Fibroblast of the aortic adventitia (primary cell): ENCODE data around the gene CTIF. TPM values are rescaled to one million over a fixed set of nuclear protein-coding genes. Genes with fewer than 3 reads are reported as not detected.

Experiments used
- DNase-seq: peaks from one replicate; pipeline ENCODE4 v3.0.0-alpha.2; 2010; ENCODE audit warnings: low read depth
- H3K4me3 ChIP-seq: 2 replicates; pipeline ENCODE4 v1.5.1; 2011; ENCODE audit warnings: low read depth, mild to moderate bottlenecking, control low read depth, low read length, moderate library complexity
- total RNA-seq: library from RNA; depleted of rRNA; stranded (reverse); fragments of >200 nt; gene quantifications from 2 replicates; pipeline ENCODE4 v1.2.3, GENCODE V29; 2012; ENCODE audit warnings: low replicate concordance
- TF ChIP-seq, protein P1 (sequence below): IDR thresholded peaks from 2 replicates; pipeline ENCODE4 v1.5.1; 2011; ENCODE audit warnings: mild to moderate bottlenecking, low read length, control low read depth, inconsistent platforms; ENCODE audit not compliant: insufficient read depth

Gene CTIF
- total RNA-seq, 1 donor, result 29.0 TPM

- DNase-seq, result no peak
- TF ChIP-seq, protein P1, sequence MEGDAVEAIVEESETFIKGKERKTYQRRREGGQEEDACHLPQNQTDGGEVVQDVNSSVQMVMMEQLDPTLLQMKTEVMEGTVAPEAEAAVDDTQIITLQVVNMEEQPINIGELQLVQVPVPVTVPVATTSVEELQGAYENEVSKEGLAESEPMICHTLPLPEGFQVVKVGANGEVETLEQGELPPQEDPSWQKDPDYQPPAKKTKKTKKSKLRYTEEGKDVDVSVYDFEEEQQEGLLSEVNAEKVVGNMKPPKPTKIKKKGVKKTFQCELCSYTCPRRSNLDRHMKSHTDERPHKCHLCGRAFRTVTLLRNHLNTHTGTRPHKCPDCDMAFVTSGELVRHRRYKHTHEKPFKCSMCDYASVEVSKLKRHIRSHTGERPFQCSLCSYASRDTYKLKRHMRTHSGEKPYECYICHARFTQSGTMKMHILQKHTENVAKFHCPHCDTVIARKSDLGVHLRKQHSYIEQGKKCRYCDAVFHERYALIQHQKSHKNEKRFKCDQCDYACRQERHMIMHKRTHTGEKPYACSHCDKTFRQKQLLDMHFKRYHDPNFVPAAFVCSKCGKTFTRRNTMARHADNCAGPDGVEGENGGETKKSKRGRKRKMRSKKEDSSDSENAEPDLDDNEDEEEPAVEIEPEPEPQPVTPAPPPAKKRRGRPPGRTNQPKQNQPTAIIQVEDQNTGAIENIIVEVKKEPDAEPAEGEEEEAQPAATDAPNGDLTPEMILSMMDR, result no peak
- H3K4me3 ChIP-seq, result no peak overlapping the region
Measured at GRCh38 chr18:48533340-48534070, 5.3 kb upstream of the CTIF start.

DNA sequence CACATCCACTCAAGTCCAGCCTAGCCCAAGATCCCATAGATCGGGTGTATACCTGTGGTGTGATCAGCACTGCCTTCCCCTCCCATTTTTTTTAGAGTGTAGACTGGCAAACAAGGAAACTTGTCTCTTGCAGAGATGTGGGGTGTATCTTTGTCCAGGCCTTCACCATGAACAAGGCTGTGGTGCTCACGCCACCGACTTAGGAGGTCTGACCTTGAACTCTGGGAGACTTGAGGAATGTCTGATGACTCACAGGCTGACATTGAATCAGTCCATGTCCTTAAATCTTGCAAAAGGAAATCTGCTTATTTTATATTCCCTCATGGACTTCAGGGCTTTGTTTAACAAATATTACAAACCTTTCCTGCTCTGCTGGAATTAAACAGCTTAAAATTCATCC lies 4.5 kb upstream of the CTIF start:
- DNase-seq, result peak; percentile 39
- TF ChIP-seq, protein P1, result no peak

DNA sequence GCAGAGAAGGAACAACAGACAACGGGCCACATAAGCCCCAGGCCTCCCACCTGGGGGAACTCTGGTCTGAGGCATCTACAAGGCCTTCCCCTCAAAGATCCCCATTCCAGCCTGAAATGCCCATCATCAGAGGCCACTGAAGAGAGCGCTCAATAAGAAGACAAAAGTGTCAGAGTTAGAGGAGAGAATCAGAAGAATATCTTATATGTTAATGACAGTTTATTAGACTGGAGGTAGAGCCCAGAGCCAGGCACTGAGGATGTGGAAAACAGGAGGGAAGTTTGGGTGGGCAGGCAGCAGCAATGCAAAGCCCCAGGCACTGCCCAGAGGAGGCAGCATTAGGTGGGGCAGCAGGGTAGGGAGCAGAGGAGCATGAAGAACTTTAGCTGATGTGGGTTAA lies 2.9 kb upstream of the CTIF start:
- no peak for DNase-seq
- TF ChIP-seq, protein P1, result no peak
- H3K4me3 ChIP-seq, result no peak overlapping the region

More for the DNA sequence above, 4.5 kb upstream of the CTIF start:
- no peak overlapping the region for H3K4me3 ChIP-seq

DNA sequence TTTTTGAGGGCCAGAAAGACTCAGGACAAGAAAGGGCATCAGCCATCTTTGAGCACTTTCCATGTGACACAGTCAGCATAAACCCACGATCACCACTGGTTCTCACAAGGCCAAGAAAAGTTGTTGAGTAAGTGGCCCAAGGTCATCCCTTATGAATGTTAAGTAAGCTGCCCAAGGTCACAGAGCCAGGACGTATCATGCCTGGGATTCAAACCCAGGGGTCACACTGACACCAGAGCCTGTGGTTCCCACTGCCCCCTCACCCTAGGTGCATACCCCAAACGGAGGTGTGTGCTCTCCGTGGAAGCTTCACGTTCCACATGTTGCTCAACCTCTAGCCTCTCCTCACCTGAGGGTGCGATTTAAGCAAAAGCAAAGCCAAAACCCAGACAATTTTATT lies 2.3 kb upstream of the CTIF start:
- TF ChIP-seq, protein P1, result no peak
- no peak overlapping the region for H3K4me3 ChIP-seq
- DNase-seq, result no peak

DNA sequence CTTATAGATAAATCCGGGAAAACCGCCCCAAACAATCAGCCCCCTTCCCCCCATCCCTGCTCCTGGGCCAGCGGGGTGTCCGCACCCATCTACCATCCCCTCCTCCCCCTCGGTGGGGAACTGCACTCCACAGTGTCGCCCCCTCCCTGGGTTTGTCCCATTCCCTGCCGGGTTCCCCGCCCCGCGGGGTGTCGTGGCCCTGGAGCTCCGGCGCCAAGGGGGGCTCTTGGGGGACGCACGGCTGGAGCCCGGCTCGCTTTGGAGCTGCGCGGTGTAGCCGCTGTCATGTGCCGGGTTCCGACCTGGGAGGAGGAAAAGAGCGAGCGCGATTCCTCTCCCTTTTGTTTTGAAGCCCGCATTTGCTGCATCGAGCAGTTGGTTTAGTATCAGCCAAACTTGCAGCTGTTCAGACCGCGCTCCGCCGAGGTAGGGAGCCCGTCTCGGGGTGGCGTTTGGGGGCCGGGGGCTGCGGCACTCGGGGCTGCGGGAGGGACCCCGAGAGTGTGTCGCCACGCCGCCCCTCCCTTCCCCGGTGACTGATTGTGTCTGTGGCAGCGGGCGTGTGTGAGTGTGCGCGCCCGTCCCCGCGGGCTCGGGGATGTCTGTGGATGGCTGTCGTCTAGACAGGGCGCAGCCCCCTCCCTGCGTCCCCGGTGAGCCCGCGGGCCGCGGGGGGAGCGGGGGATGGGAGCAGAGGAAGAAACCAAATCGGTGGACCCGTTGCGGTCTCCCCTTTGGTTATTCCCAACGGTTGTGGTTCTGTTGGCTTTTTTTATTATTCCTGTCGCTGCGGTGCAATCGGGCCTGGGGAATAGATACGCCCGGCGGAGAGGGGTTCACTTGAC lies 797 bp downstream of the CTIF start:
- H3K4me3 ChIP-seq, result peak overlapping the region; percentile 87
- TF ChIP-seq, protein P1, result no peak
- peak; percentile 62 for DNase-seq

DNA sequence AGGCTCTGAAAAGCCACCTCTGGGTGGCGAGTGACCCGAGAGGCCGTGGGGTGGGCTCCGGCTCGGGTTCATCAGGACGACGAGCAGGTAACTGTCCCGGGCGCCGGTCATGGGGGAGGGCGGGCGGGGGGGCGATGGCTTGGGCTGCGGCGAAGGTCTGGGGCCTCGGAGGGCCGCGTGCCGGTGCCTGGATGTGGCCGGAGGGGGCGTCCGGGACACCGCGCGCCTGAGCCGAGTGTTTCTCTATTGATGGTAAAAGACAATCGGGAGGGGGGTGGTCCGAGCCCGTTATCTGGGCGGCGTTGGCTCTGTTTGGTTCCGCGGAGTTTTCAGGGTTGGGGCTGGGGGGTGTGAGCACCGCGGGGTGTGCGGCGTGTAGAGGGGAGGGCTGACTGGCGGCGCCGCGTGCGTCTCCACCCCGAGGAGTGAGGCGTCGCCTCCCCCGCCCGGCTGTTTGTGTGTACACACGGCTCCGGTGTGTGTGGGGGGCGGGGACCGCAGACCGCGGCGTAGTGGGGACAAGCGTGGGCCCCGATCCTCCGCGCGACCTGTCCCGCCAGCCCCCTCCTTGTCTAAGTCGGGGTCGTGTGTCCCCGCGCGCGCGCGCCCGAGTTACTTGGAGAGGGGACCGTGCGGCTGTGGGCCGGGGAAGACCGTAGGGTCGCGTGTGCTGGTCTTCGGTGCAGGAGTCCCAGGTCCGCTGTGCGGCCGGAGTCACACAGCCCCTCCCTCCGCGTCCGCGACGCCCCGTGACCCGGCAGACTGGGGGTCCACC lies 1.6 kb downstream of the CTIF start:
- H3K4me3 ChIP-seq, result peak overlapping the region; percentile 87
- peak; percentile 58 for DNase-seq
- TF ChIP-seq, protein P1, result peak; percentile 32
